ENCODE results near the gene HDAC9. TPM values are rescaled to one million over a fixed set of nuclear protein-coding genes. Genes with fewer than 3 reads are reported as not detected.
"Not testable (repeated sequence)": the region's sequence is repeated elsewhere in the genome, so short reads cannot be mapped to it uniquely, and the experiment has no call there.

Gene HDAC9
- total RNA-seq, 2 experiments from 2014 or later, result 1.5 to 3.0 TPM

DNA sequence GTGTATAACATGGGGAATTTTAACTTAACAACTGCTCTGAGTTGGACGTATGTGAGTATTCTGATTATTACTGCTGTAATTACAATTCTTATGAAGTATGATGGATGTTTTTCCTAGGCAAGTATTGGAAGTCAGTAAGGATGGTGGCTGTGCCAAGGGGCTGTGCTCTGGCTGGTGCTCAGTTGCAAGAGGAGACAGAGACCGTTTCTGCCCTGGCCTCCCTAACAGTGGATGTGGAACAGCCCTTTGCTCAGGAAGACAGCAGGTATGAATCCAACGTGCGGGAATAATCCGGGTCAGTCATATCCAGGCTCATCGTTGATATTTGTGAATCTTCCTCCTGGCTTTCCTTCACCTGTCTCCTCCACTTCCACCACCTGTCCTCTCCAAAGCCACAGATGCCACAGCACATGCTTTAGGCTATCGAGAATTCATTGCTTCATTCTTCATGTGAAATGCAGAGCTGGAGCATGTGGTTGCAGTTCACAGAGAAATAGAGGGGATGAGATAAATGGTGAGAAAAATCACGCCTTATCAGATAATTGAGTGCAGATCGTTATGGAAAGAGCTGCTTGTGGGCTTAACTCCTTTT, 480.2 kb downstream of the HDAC9 start:
- ChIA-PET POLR2A (no interaction called here), CTCF (no interaction called here)
- ATAC-seq (no peak), DNase-seq (no peak)
- Mint-ChIP-seq H3K4me1 (ENCODE audit: low read depth) (no peaks in the 10 kb centered on the region), H3K4me3 (no peak overlapping the region), H3K27me3 (no peaks in the 10 kb centered on the region), H3K9me3 (peaks cover 3% of the 10 kb centered on the region), H3K27ac (no peak overlapping the region), H3K36me3 (ENCODE audit: low read depth) (no peaks in the 10 kb centered on the region)
- intact Hi-C loops (cut with micrococcal nuclease), result no loop called here
- TF ChIP-seq, protein P1, sequence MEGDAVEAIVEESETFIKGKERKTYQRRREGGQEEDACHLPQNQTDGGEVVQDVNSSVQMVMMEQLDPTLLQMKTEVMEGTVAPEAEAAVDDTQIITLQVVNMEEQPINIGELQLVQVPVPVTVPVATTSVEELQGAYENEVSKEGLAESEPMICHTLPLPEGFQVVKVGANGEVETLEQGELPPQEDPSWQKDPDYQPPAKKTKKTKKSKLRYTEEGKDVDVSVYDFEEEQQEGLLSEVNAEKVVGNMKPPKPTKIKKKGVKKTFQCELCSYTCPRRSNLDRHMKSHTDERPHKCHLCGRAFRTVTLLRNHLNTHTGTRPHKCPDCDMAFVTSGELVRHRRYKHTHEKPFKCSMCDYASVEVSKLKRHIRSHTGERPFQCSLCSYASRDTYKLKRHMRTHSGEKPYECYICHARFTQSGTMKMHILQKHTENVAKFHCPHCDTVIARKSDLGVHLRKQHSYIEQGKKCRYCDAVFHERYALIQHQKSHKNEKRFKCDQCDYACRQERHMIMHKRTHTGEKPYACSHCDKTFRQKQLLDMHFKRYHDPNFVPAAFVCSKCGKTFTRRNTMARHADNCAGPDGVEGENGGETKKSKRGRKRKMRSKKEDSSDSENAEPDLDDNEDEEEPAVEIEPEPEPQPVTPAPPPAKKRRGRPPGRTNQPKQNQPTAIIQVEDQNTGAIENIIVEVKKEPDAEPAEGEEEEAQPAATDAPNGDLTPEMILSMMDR (IDR thresholded peaks at IDR 0.05), result no peak

DNA sequence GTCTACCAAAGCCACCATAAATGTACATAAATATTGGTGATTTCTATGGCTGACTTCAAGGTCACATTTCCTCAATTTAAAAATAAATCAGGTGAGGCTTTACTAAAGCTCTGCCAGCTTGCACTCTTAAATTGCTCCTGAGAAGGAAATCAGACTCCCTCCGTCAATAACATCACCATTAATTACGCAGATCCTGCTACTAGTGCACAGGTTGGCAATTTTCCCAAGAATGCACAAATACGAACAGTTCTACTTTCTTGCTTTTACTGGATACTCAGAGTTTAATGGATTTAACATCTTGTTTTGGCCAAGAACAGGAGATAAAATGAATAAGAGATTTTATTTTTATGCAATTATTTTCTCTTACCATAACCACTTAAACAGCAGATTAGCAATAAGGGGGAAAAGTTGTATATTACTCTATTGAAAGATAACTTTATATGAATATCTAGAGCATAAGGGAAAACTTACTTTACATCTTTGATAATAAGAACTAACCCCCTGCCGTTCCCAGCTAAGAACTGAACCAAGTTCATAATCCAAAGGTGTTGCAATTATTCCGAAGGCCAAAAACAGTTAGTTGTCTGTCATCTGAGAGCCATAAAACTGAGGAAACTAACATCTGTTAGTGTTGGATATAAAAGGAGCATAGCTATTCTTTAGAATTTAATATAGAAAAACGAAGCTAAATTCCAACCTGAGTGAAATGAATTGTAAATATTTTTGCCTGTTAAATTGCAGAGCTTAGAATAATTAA, 481.3 kb downstream of the HDAC9 start:
- peaks cover 3% of the 10 kb centered on the region for H3K9me3 Mint-ChIP-seq
- intact Hi-C loops (cut with micrococcal nuclease), result no loop called here
- POLR2A ChIA-PET, result no interaction called here
- no peak overlapping the region for H3K4me3 Mint-ChIP-seq
- no peak overlapping the region for H3K27ac Mint-ChIP-seq
- DNase-seq (no peak), ATAC-seq (no peak)
- no peaks in the 10 kb centered on the region for H3K4me1 Mint-ChIP-seq (ENCODE audit: low read depth)
- CTCF ChIA-PET, result no interaction called here
- no peaks in the 10 kb centered on the region for H3K27me3 Mint-ChIP-seq
- TF ChIP-seq, protein P1 (IDR thresholded peaks at IDR 0.05), result no peak
- no peaks in the 10 kb centered on the region for H3K36me3 Mint-ChIP-seq (ENCODE audit: low read depth)

DNA sequence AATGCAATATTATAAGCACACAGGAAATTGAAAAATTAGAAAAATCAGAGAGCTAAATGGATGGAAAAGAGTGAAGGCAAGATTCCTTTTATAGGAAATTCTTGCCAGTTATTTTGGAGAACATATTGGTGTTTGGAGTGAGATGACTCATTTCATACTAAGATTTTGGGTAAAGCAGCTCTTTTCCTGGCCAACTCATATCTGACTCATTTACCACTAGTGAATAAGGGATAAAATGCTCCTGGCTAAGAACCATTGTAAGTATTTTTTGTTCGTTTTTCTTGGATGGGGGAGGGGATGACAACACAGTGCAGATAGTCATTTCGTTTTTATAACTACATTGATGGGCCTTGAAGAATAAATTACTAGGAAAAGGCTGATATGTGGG, 482.6 kb downstream of the HDAC9 start:
- intact Hi-C loops (cut with micrococcal nuclease), result no loop called here

DNA sequence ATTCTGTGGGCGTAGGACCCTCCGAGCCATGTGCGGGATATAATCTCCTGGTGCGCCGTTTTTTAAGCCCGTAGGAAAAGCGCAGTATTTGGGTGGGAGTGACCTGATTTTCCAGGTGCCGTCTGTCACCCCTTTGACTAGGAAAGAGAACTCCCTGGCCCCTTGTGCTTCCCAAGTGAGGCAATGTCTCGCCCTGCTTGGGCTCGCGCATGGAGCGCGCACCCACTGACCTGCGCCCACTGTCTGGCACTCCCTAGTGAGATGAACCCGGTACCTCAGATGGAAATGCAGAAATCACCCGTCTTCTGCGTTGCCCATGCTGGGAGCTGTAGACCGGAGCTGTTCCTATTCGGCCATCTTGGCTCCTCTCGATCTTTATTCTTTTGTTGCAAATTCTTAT, 495.2 kb downstream of the HDAC9 start:
- H3K27ac Mint-ChIP-seq; POLR2A ChIA-PET; CTCF ChIA-PET; H3K9me3 Mint-ChIP-seq; H3K27me3 Mint-ChIP-seq; DNase-seq; H3K36me3 Mint-ChIP-seq (ENCODE audit: low read depth); intact Hi-C loops (cut with micrococcal nuclease); H3K4me3 Mint-ChIP-seq; ATAC-seq; H3K4me1 Mint-ChIP-seq (ENCODE audit: low read depth): not testable (repeated sequence)

More for the DNA sequence above, 482.6 kb downstream of the HDAC9 start:
- Mint-ChIP-seq H3K27me3 (no peaks in the 10 kb centered on the region), H3K9me3 (peaks cover 11% of the 10 kb centered on the region), H3K4me1 (ENCODE audit: low read depth) (no peaks in the 10 kb centered on the region), H3K4me3 (no peak overlapping the region), H3K27ac (no peak overlapping the region), H3K36me3 (ENCODE audit: low read depth) (no peaks in the 10 kb centered on the region)
- ChIA-PET CTCF (no interaction called here), POLR2A (no interaction called here)
- ATAC-seq (no peak), DNase-seq (no peak)
- TF ChIP-seq, protein P1 (IDR thresholded peaks at IDR 0.05), result no peak

DNA sequence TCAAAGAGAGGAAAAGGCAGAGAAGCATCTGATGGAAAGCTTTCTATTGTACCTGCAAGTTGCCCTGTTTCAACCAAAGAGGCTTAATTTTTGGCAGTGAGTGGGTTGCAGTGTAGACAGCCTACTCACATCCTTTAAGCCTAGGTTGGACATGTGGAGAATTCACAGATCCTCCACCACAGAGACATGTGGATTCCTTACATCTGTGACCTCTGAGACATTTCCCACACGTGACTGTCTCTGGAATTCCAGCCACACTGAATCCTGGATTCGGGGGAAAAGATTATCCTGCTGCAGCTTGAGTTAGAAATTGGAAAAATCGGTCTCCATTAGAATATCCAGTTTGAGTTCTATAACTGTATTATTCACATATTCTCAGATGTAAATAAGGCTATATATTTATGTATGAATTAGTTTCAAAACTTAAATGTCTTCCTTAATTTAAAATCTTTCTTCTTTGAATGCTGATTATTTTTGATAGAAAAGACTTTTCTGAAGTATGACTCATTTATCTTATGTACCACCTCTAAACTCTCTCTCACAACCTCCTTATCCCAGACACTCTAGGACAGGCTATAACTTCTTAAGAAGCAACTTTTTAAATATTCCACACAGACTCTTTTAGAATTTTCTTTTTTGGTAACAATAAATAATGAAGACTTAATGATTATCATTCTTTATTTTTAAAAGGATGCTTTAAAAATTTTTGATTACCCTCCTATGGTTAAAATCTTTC, 498.6 kb downstream of the HDAC9 start:
- no peaks in the 10 kb centered on the region for H3K36me3 Mint-ChIP-seq (ENCODE audit: low read depth)
- CTCF ChIA-PET, result no interaction called here
- POLR2A ChIA-PET, result interaction anchor here (0.7 kb wide), 1 partner anchor 665 kb away, joined by 3 read pairs; no protein-coding TSS in a partner anchor
- no peak for DNase-seq
- intact Hi-C loops (cut with micrococcal nuclease), result no loop called here
- H3K9me3 Mint-ChIP-seq, result peaks cover 3% of the 10 kb centered on the region
- no peak overlapping the region for H3K4me3 Mint-ChIP-seq
- no peaks in the 10 kb centered on the region for H3K4me1 Mint-ChIP-seq (ENCODE audit: low read depth)
- TF ChIP-seq, protein P1 (IDR thresholded peaks at IDR 0.05), result no peak
- H3K27ac Mint-ChIP-seq, result no peak overlapping the region
- no peak for ATAC-seq
- no peaks in the 10 kb centered on the region for H3K27me3 Mint-ChIP-seq

All from activated CD8-positive, alpha-beta T cell treated with anti-CD3 and anti-CD28 coated beads for 36 hours (primary cell).